ENCODE measurements around the gene LRRC26. TPM values are rescaled to one million over a fixed set of nuclear protein-coding genes. Genes with fewer than 3 reads are reported as not detected.

LRRC26 gene
- total RNA-seq, 1 donor from 2014 or later, result not detected

DNA sequence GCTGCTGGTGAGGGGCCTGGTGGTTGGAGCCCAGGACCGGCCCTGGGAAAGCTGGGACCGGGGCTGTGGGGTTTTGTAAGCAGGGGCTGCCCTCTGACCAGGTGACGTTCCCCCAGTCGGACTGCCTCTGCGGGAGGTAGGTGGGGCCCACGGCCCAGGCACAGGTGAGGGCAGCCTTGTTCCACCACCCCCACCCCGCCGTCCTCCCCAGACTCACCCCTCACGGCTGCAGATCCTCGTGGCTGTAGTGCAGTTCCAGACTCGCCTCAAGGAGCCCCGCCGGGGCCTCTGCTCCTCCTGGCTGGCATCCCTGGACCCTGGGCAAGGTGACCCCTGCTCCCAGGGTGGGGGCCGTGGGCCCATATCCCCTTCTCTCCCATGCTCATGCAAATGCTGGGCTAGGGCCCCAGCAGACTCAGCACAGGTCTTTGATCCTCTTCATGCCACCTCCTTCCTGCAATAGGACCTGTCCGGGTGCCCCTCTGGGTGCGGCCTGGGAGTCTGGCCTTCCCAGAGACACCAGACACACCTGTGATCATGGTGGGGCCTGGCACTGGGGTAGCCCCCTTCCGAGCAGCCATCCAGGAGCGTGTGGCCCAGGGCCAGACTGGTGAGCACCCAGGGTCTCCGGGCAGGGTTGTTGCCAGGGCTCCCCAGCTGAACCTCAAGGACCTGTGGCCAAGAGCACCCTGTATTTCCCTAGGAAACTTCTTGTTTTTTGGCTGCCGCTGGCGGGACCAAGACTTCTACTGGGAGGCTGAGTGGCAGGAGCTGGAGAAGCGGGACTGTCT lies 45.5 kb upstream of the LRRC26 start:
- Histone ChIP-seq H3K4me3 (no peak overlapping the region), H3K9me3 (no peaks in the 10 kb centered on the region), H3K4me1 (no peaks in the 10 kb centered on the region), H3K36me3 (no peaks in the 10 kb centered on the region), H3K27ac (no peak overlapping the region), H3K27me3 (no peaks in the 10 kb centered on the region)
- intact Hi-C loops (cut with DNase I), result no loop called here
- no peak for DNase-seq (ENCODE audit: low spot score in 2 of 2)
- TF ChIP-seq, protein P1, sequence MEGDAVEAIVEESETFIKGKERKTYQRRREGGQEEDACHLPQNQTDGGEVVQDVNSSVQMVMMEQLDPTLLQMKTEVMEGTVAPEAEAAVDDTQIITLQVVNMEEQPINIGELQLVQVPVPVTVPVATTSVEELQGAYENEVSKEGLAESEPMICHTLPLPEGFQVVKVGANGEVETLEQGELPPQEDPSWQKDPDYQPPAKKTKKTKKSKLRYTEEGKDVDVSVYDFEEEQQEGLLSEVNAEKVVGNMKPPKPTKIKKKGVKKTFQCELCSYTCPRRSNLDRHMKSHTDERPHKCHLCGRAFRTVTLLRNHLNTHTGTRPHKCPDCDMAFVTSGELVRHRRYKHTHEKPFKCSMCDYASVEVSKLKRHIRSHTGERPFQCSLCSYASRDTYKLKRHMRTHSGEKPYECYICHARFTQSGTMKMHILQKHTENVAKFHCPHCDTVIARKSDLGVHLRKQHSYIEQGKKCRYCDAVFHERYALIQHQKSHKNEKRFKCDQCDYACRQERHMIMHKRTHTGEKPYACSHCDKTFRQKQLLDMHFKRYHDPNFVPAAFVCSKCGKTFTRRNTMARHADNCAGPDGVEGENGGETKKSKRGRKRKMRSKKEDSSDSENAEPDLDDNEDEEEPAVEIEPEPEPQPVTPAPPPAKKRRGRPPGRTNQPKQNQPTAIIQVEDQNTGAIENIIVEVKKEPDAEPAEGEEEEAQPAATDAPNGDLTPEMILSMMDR (IDR thresholded peaks at IDR 0.05), result no peak

DNA sequence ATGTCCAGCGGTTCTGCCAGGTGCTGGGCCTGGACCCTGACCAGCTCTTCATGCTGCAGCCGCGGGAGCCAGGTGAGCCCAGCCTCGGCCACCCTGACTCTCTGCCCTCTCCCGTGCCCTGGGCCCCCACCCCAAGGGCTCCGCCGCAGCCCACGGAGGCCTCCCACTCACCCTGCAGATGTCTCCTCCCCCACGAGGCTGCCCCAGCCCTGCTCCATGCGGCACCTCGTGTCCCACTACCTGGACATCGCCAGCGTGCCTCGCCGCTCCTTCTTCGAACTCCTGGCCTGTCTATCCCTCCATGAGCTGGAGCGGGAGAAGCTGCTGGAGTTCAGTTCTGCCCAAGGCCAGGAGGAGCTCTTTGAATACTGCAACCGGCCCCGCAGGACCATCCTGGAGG lies 44.8 kb upstream of the LRRC26 start:
- DNase-seq (ENCODE audit: low spot score in 2 of 2), result no peak
- Histone ChIP-seq H3K27ac (no peak overlapping the region), H3K4me1 (no peaks in the 10 kb centered on the region), H3K27me3 (no peaks in the 10 kb centered on the region), H3K9me3 (no peaks in the 10 kb centered on the region), H3K36me3 (no peaks in the 10 kb centered on the region), H3K4me3 (no peak overlapping the region)
- TF ChIP-seq, protein P1 (IDR thresholded peaks at IDR 0.05), result no peak
- intact Hi-C loops (cut with DNase I), result no loop called here

DNA sequence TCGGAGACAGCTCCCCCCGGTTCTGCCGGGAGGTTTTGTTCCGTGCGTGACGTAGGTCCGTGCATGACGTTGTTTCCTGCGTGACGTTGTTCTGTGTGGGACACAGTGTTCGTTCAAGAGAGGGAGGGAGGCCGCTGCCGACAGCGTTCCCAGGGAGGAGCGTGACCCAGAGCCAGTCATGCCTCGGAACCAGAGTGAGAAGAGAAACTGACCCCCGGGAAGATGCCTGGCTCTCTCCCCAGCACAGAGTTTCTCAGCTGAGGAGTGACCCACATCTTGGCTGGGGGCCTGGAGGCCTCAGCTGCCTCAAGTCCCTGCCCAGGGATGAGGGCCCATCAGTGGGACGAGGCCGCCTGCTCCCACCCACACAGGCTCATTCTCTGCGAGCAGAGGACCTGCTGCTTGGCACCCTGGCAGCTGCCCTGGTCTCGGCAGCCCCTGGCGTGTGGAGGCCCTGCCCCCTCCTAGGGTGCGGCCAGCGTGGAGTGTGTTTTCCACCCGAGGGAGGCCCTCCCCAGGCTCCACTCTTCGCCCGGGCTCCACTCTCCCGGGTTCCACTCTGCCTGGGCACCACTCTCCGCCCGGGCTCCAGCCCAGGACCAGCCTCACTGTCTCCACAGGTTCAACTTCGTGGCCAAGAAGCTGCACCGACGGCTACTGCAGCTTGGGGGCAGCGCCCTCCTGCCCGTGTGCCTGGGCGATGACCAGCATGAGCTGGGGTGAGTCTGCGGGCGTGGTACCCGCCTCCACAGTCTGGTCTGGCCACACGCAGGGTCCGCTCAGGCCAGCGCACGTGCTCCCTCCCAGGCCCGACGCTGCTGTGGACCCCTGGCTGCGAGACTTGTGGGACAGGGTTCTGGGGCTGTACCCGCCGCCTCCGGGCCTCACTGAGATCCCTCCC lies 43.6 kb upstream of the LRRC26 start:
- no peaks in the 10 kb centered on the region for H3K4me1 ChIP-seq
- no peak overlapping the region for H3K27ac ChIP-seq
- DNase-seq (ENCODE audit: low spot score in 2 of 2), result no peak
- no peaks in the 10 kb centered on the region for H3K36me3 ChIP-seq
- intact Hi-C loops (cut with DNase I), result no loop called here
- H3K4me3 ChIP-seq, result no peak overlapping the region
- H3K27me3 ChIP-seq, result no peaks in the 10 kb centered on the region
- H3K9me3 ChIP-seq, result no peaks in the 10 kb centered on the region
- TF ChIP-seq, protein P1 (IDR thresholded peaks at IDR 0.05), result no peak

DNA sequence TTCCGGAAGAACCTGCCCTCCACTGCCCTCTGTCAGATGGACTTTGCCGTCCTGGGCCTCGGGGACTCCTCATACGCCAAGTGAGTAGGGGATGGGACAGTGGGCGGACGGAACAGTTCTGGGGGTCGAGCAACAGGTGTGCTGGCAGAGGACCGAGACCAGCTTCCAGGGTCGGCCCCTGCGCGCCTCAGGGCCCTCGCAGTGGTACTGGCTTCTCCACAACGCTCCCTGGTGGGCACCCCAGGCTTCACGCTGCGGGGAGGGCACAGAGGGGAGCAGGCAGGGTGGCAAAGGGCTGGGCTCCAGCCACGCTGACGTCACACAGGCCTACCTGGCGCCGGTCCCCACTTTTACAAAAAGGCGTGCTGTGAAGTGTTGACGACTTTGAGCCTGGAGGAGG lies 42.7 kb upstream of the LRRC26 start:
- Histone ChIP-seq H3K27me3 (no peaks in the 10 kb centered on the region), H3K4me3 (no peak overlapping the region), H3K36me3 (no peaks in the 10 kb centered on the region), H3K27ac (no peak overlapping the region), H3K9me3 (no peaks in the 10 kb centered on the region), H3K4me1 (no peaks in the 10 kb centered on the region)
- DNase-seq (ENCODE audit: low spot score in 2 of 2), result no peak
- intact Hi-C loops (cut with DNase I), result no loop called here
- TF ChIP-seq, protein P1 (IDR thresholded peaks at IDR 0.05), result no peak

DNA sequence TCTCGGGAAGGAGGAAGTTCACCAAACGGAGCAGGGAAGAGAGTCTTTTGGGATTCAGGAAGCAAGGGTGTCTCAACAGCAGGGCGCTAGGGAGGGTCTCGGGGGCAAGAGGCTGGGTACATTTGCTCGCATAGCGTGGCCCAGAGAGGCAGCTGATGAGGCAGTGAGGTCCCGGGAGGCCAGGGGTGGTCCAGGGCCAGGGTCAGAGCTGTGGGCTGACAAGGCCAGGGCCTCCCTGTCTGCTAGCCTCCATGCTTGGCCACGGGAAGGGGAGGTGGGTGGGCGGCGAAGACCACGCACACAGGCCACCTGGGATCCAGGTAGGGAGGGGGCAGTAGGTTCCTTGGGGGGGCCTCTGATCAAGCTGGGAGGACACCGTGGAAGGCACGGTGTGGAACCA lies 41.7 kb upstream of the LRRC26 start:
- H3K4me3 ChIP-seq, result no peak overlapping the region
- TF ChIP-seq, protein P1 (IDR thresholded peaks at IDR 0.05), result no peak
- H3K4me1 ChIP-seq, result peaks cover under 1 to 4% of the 10 kb centered on the region in 2 donors
- no peaks in the 10 kb centered on the region for H3K36me3 ChIP-seq
- no peak overlapping the region for H3K27ac ChIP-seq
- no peaks in the 10 kb centered on the region for H3K9me3 ChIP-seq
- H3K27me3 ChIP-seq, result no peaks in the 10 kb centered on the region
- DNase-seq (ENCODE audit: low spot score in 2 of 2), result no peak
- intact Hi-C loops (cut with DNase I), result no loop called here
